Sigmoid colon (tissue), 3 donors: Measurements from ENCODE around the gene POU1F1.

Experiments used
- CTCF ChIP-seq, 4 experiments: fragments of 450-650 bp in 3 of 4; fragments of 200-600 bp in 1 of 4; IDR thresholded peaks; one replicate each; pipeline ENCODE4 v1.5.1; 2016 to 2019; ENCODE audit warnings: antibody characterized with exemption in 4 of 4, mild to moderate bottlenecking in 3 of 4, moderate library complexity in 2 of 4
- POLR2A ChIP-seq, 2 donors: fragments of 450-650 bp; IDR thresholded peaks; one replicate each; pipeline ENCODE4 v1.6.1; 2016; ENCODE audit warnings: antibody characterized with exemption in 2 of 2, mild to moderate bottlenecking in 2 of 2, moderate library complexity in 2 of 2

- TF ChIP-seq POLR2A (IDR thresholded peaks at IDR 0.05) (no peak), CTCF (IDR thresholded peaks at IDR 0.05) (no peak)
These were observed 56.8 kb downstream of the POU1F1 start for GRCh38 chr3:87219611-87220010.
